NCI-H526 treated with DMSO at 0.1 percent for 48 hours (cell line): Measurements from ENCODE around the gene UPF3A.
A peak's percentile ranks its signal among the peaks of the same experiment; 100 is the strongest.
"Not testable (repeated sequence)": the region's sequence is repeated elsewhere in the genome, so short reads cannot be mapped to it uniquely, and the experiment has no call there.

ENCODE experiments used
- DNase-seq: peaks from one replicate; lab custom pipeline; 2025; lab: John Stamatoyannopoulos, UW

The UPF3A gene

DNA sequence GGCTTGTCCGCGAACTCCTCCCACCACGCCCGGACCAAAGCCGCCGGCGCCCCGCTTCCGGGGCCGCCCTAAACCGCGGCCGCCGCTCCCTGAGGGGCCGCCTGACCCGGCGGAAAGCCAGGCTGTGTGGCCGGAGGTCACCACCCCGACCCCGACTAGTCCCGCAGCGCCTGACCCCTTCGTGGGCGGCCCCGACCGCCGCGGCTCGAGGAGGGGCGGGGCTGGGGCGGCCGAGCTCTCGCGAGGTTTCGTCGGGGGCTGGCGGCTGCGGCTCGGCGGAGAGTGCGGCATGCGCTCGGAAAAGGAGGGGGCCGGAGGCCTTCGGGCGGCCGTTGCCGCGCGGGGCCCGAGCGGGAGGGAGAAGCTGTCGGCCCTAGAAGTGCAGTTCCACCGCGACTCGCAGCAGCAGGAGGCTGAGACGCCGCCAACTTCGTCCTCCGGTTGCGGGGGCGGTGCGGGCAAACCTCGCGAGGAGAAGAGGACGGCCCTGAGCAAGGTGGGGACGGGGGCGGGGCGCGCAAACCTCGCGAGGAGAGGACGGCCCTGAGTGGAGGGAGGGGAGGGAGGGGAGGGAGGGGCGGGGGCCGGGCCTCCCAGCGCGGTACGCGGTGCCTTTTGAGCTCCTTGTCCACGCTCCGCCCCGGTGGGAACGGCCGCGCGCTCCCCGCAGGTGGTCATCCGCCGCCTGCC is at the start of gene UPF3A:
UPF3A (plus strand) TSS at position 251 of the 690 bp plus-strand sequence; CDS start at position 290, 39 bp downstream.
- DNase-seq = peak; percentile 83

DNA sequence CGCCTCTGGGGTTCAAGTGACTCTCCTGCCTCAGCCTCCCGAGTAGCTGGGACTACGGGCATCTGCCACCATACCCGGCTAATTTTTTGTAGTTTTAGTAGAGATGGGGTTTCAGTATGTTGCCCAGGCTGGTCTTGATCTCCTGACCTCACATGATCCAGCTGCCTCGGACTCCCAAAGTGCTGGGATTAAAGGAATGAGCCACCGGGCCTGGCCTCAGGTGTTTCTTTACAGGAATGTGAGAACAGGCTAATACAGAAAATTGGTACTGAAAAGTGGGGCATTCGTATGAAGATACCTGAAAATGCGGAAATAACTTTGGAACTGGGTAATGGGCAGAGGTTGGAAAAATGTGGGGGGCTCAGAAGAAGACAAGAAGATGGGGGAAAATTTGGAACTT is 49.5 kb upstream of the UPF3A start:
- DNase-seq = no peak

DNA sequence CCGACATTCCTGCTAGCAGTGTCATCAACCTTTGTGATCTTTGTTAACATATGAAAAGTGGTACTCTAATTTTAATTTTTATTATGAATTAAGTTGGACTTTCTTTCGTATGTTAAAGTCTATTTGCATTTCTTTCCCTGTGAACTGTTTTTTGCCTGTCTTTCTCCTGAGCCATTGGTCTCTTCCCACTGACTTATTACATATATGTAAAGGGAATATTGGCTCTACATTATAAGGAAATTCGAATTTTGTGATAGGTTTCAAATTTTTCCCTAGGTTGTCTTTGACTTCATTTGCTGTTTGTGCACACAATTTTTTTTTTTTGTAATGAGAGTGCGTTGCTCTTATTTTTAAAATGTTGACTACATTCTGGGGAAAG is 47.1 kb upstream of the UPF3A start:
- DNase-seq = peak; percentile 59

GRCh38 chr13:114234645-114235421 is 46.6 kb upstream of the UPF3A start, which contains the start of gene CDC16:
TSS of gene CDC16 (plus strand) at chr13:114234897. CDS start at chr13:114235085, 188 bp downstream.
- peak; percentile 91 for DNase-seq

GRCh38 chr13:114235697-114236096 is 45.7 kb upstream of the UPF3A start:
- no peak for DNase-seq

DNA sequence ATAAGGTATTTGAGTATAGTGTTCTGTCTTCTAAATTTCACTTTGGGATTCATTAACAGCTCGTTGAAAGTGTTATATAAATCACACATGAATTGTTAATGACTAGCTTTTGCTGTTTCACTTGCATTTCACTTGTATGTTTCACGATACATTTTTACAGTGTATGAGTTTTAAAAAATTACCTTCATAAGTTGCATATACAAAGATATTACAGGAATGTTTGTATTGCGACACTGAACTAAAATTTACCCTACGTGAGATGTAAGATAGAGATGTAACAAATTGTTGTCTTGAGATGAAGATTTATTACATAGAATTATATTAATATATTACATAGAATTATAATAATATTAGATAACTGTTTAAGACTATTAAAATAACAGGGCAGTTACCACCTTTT is 45.2 kb upstream of the UPF3A start:
- DNase-seq = no peak

- no peak for DNase-seq
Measured at GRCh38 chr13:114237415-114238112, 43.8 kb upstream of the UPF3A start.

- DNase-seq = no peak
Measured at GRCh38 chr13:114241918-114242317, 39.5 kb upstream of the UPF3A start.

DNA sequence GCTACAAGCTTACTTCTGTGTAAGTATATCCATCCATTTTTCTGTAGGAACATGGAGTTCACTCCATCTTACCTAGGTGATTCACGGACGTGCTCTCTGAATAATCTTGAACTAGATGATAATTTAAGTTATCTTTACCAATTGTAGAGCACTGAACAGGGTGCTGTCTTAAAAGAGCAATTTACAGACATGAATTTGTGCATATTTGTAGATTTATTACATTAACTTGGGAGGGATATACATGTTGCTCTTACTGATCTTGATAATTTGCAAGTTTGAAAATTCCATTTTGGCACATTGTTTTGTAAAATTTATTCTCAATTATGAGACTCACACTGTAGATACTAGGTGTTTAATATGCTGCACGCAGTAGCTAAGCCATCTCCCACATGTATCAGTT is 37.4 kb upstream of the UPF3A start:
- no peak for DNase-seq

- DNase-seq = no peak
Measured at GRCh38 chr13:114244637-114245036, 36.8 kb upstream of the UPF3A start.

GRCh38 chr13:114248011-114248410 is 33.4 kb upstream of the UPF3A start:
- DNase-seq = no peak

- DNase-seq = no peak
Measured at GRCh38 chr13:114249077-114249476, 32.3 kb upstream of the UPF3A start.

DNA sequence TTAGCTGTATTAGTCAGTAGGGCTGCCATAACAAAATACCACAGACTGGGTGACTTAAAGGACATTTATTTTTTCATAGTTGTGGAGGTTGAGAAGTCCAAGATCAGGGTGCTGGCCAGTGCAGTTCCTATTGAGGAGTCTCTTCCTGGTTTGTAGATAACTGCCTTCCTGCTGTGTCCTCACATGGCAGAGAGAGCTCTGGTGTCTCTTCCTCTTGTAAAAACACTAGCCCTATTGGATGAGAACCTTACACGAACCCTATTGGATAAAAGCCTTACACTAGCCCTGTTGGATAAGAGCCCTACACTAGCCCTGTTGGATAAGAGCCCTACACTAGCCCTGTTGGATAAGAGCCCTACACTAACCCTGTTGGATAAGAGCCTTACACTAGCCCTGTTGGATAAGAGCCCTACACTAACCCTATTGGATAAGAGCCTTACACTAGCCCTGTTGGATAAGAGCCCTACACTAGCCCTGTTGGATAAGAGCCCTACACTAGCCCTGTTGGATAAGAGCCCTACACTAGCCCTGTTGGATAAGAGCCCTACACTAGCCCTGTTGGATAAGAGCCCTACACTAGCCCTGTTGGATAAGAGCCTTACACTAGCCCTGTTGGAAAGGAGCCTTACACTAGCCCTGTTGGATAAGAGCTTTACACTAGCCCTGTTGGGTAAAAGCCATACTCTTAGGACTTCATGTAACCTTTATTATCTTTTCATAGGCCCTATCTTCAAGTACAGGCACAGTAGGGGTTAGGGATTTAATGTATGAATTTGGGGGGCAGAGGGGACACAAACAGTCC is 29.6 kb upstream of the UPF3A start:
- not testable (repeated sequence) for DNase-seq

- DNase-seq = no peak
Measured at GRCh38 chr13:114256547-114256946, 24.9 kb upstream of the UPF3A start.

- DNase-seq = no peak
Measured at GRCh38 chr13:114257014-114257413, 24.4 kb upstream of the UPF3A start.

- no peak for DNase-seq
Measured at GRCh38 chr13:114258589-114258988, 22.8 kb upstream of the UPF3A start.

DNA sequence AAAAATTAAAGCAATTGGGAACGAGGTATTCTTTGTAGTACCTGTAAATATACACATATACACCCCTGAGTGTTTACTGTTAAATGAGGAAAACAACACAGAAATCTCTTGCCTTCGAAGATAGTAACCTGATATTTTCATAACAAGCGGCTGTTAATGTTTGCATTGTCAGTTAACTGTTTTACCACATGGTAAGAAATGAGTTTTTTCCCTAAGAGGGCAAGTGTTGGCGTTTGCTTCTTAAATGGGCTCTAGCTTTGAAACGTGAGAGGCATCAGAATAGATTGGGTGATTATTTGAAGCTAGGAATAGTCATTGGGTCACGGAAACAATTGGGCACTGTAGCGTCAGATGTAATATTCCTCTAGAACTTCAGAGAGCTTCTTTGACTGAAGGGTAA is 22.0 kb upstream of the UPF3A start:
- DNase-seq = no peak

DNA sequence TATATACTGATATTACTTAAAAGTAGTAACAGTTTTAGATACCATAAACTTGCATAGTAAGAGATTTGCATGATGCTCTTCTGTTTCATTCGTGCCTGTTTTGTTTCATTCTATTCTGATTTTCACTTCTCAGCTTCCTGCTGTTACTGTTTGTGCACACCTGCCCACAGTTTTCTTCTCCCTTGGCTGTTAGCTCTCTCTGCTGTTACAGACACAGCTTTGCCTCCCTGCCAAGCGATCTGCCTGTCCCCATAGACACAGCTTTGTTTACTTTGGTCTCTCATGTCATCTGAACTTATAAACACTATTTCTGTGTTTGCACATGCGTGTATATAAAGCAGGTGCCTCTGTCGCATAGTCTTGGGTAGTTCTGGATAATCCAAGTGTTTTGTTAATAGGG is 21.4 kb upstream of the UPF3A start:
- peak; percentile 62 for DNase-seq

- no peak for DNase-seq
Measured at GRCh38 chr13:114260814-114261213, 20.6 kb upstream of the UPF3A start.

- DNase-seq = no peak
Measured at GRCh38 chr13:114261328-114261965, 20.0 kb upstream of the UPF3A start.

GRCh38 chr13:114263578-114263977 is 17.8 kb upstream of the UPF3A start:
- no peak for DNase-seq
